C4-2B (cell line): ENCODE data around the gene SGPP1.

Experiments
- ZFX ChIP-seq: fragments of 450-650 bp; IDR thresholded peaks from 2 replicates; pipeline ENCODE4 v1.6.1; 2017
- TF ChIP-seq, protein P1 (sequence below): fragments of 450-650 bp; conservative IDR thresholded peaks from 2 replicates; pipeline ENCODE4 v1.5.1; 2017; ENCODE audit warnings: mild to moderate bottlenecking

DNA sequence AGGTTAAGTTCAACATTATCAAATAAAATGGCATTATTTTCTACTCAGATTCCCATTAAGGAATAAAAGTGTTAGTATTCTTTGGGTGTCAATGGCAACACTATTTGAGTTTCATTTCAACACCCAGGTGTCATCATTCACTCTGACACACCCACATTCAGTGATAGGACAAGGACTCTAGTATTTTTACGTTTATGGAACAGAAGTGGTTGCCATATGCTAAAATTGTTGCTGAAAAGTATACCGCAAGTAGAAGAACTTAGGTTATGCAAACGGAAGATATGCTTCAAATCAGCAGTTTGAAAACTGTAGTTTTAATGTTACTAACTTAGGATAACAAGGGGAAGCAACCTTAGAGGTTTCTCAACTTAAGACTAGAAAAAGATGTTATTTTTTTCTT is 20.0 kb upstream of the SGPP1 start:
- TF ChIP-seq, protein P1, sequence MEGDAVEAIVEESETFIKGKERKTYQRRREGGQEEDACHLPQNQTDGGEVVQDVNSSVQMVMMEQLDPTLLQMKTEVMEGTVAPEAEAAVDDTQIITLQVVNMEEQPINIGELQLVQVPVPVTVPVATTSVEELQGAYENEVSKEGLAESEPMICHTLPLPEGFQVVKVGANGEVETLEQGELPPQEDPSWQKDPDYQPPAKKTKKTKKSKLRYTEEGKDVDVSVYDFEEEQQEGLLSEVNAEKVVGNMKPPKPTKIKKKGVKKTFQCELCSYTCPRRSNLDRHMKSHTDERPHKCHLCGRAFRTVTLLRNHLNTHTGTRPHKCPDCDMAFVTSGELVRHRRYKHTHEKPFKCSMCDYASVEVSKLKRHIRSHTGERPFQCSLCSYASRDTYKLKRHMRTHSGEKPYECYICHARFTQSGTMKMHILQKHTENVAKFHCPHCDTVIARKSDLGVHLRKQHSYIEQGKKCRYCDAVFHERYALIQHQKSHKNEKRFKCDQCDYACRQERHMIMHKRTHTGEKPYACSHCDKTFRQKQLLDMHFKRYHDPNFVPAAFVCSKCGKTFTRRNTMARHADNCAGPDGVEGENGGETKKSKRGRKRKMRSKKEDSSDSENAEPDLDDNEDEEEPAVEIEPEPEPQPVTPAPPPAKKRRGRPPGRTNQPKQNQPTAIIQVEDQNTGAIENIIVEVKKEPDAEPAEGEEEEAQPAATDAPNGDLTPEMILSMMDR, result no peak
- TF ChIP-seq ZFX, result no peak
